Measurements from ENCODE around the gene MYRIP.

The MYRIP gene

DNA sequence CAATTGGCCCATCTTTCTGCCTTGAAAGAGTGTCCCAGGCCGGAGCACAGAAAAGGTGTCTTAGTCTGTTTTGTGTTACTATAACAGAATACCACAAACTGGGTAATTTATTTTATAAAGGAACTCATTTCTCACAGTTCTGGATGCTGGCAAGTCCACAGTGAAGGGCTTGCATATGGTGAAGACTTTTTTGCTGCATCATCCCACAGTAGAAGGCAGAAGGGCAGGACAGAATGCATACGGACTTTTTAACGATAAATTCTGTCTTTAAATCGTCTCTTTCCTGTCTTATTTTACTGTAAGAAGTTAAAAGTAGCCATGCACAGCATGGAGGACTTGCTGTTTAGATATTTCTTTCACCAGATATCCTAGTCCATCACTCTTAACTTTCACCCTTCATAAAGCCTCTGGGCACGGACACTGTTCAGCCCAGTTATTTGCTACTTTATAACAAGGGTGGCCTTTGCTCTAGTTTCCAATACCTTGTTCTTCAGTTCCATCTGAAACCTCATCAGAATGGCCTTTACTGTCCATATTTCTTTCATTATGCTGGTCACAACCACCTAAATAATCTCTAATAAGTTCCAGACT is 489.8 kb downstream of the MYRIP start:
- DNase-seq: no peak

DNA sequence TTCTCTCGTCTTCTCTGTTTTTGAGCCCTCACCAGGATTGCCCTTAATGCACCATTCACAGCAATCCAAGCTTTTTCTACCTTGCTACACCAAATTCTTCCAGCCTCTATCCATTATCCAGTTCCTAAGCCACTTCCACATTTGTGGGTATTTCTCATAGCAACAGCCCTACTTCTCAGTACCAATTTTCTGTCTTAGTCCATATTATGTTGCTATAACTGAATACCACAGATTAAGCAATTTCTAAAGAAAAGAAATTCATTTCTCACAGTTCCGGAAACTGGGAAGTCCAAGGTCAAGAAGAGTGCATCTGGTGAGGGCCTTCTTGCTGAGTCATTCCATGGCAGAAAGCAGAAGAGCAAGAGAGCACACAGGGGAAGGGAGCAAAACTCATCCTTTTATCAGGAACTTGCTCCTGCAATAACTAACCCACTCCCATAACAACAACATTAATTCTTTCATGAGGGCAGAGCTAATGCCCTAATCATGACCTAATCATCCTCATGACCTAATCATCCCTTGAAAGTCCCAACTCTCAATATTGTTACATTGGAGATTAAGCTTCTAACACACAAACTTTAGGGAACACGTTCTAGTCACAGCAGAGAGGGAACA is 490.4 kb downstream of the MYRIP start:
- DNase-seq: peak in 1 of 2 donors; percentile 64

GRCh38 chr3:40302784-40303183 is 493.4 kb downstream of the MYRIP start:
- DNase-seq: no peak

DNA sequence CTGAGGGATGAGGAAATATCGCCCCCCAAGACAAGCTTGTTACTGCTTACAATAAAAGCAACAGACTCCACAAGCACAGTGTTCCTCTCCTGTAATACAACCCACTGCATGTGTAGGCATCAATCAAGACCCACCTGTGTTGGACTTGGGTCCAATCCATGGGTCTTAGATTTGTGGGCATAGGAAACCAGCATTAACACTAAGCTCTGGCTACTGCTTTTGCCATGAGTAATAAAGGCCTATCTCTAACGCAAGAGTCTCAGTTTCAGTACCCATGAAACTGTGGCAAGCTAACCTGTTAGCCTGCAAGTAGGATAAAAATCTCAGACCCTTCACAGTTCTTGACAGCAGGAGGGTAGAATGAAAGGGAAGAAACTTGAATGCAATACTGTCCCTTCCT is 494.9 kb downstream of the MYRIP start:
- no peak for DNase-seq

- no peak for DNase-seq
Measured at GRCh38 chr3:40306336-40306735, 496.9 kb downstream of the MYRIP start.

DNA sequence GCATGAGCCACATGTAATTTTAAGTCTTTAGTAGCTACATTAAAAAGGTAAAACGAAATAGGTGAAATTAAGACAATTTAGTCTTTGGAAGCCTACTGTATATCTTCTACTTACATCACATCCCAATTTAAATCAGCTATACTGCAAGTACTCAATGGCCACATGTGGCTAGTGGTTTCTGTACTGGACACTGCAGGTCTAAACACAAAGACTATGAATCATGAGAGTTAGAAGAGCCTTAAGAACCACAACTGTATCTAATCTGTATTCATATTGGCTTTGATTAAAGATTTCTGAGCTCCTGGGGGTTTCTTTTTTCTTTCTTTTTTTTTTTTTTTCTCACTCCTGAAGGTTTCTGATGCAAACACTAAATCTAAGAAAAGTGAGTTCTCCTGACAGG is 497.8 kb downstream of the MYRIP start:
- no peak for DNase-seq

GRCh38 chr3:40308725-40309417 is 499.5 kb downstream of the MYRIP start:
- no peak for DNase-seq

GRCh38 chr3:40309418-40309924 is 500.1 kb downstream of the MYRIP start, which contains the start of gene EIF1B:
TSS of gene EIF1B (plus strand) at chr3:40309707. CDS start at chr3:40309942, 235 bp downstream.
- peak; percentile 92 to 98 for DNase-seq
